HG03025 (cell line): Measurements from ENCODE around the gene CD82.
"Not testable (repeated sequence)": the region's sequence is repeated elsewhere in the genome, so short reads cannot be mapped to it uniquely, and the experiment has no call there.

Source experiments
- ATAC-seq: cut with Tn5 transposase; IDR thresholded peaks from one replicate; pipeline ENCODE4 v1.9.1; 2021; ENCODE audit warnings: mild to moderate bottlenecking, moderate library complexity; ENCODE audit not compliant: unreplicated experiment, low FRiP score

The CD82 gene

GRCh38 chr11:44533921-44534711 is 31.3 kb upstream of the CD82 start:
- no peak for ATAC-seq

DNA sequence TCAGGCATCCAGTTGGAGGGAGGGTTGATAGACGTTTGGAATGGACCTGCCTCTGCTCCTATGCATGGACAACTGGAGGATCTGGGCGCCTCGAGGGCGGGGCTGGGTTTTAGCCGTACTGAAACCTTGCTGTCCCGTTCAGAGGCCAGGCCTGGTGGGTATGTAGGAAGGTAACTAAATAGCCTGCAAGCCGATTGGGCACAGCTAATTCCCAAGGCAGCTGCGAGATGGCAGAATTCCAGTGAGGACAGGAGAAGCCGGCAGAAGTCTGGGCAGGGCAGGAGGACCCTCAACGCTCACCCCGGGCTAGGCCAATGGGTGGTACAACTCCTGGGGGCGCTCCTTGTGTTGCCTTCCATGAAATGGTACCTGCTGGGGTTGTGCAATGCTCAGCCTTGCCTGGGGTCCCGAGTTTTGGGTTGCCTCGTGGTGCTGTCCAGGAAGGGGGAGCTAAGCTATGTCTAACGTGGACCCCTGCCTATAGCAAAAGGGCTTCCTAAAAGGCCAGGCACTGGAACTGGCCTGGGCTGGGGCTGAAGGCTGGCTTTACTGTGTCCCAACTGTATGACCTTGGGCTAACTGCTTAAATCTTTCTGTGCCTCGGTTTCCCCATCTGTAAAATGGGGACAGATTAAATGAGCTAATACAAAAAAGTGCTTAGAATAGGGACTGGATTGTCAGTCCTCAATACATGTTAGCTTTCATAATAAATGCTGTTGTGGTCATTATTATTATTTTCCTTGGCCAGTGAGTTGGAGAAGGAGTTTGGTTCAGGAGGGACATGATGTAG is 30.1 kb upstream of the CD82 start:
- ATAC-seq: no peak

GRCh38 chr11:44536788-44537516 is 28.5 kb upstream of the CD82 start:
- no peak for ATAC-seq

DNA sequence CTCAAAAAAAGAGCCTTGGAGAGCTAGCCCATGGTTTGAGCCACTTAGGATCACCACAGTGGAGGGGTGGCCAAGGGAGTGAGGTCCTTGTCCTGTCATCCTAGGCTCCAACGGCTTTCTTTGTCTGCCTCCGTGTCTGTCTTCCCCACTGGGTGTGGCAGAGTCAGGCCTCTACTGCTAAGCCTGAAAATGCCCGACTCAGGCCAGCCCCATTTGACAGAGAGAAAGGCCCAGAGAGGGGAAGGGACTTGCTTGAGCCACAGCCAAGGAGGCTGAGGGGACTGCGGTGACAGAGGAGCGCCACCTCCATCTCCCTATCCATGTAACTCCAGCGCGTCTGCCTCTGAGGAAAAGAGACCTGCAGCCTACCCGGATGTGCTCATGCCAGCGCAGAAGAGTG is 27.8 kb upstream of the CD82 start:
- ATAC-seq: no peak

GRCh38 chr11:44538375-44539054 is 26.9 kb upstream of the CD82 start:
- ATAC-seq: no peak

- no peak for ATAC-seq
These were observed 25.5 kb upstream of the CD82 start for GRCh38 chr11:44539971-44540370.

GRCh38 chr11:44540667-44541066 is 24.8 kb upstream of the CD82 start:
- no peak for ATAC-seq

- no peak for ATAC-seq
These were observed 23.1 kb upstream of the CD82 start for GRCh38 chr11:44542372-44542771.

GRCh38 chr11:44546984-44547383 is 18.5 kb upstream of the CD82 start:
- not testable (repeated sequence) for ATAC-seq

GRCh38 chr11:44547534-44547933 is 17.9 kb upstream of the CD82 start:
- not testable (repeated sequence) for ATAC-seq

DNA sequence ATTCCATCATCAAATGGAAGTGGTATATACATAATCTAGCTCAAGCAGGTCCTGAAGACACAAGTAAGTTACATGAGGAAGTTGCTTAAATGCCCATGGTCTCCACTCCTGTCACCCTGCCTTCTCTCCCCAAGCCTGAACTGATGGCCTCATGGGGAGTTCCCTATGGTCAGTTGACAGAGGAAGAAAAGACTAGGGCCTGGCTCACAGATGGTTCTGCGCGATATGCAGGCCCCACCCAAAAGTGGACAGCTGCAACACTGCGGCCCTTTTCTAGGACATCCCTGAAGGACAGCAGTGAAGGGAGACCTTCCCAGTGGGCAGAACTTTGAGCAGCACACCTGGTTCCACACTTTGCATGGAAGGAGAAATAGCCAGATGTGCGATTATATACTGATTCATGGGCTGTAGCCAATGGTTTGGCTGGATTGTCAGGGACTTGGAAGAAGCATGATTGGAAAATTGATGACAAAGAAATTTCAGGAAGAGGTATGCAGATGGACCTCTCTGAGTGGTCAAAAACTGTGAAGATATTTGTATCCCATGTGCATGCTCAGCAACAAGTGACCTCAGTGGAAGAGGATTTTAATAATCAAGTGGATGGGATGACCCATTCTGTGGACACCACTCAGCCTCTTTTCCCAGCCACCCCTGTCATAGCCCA is 17.3 kb upstream of the CD82 start:
- ATAC-seq: no peak

DNA sequence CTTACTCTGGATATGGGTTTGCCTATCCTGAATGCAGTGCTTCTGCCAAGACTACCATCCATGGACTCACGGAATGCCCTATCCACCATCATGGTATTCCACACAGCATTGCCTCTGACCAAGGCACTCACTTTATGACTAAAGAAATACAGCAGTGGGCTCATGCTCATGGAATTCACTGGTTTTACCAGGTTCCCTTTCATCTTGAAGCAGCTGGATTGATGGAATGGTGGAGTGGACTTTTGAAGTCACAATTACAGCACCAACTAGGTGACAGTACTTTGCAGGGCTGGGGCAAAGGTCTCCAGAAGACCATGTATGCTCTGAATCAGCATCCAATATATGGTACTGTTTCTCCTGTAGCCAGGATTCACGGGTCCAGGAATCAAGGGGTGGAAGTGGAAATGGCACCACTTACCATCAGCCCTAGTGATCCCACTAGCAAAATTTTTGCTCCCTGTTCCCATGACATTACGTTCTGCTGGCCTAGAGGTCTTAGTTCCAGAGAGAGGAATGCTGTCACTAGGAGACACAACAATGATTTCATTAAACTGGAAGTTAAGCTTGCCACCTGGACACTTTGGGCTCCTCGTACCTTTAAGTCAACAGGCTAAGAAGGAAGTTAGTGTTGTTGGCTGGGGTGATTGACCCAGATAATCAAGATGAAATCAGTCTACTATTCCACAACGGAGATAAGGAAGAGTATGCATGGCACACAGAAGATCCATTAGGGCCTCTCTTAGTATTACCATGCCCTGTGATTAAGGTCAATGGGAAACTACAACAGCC is 16.3 kb upstream of the CD82 start:
- ATAC-seq: not testable (repeated sequence)

DNA sequence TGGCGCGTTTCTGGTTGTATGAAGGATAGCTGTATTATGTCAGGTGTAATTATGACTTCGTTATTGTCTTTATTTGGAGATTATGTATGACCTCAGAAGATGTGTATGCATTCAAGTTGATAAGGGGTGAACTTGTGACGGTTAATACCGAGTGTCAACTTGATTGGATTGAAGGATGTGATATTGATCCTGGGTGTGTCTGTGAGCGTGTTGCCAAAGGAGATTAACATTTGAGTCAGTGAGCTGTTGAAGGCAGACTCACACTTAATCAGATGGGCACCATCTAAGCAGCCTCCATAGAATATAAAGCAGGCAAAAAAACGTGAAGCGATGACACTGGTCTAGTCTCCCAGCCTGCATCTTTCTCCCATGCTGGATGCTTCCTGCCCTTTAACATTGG is 15.3 kb upstream of the CD82 start:
- ATAC-seq: no peak

GRCh38 chr11:44551456-44552139 is 13.9 kb upstream of the CD82 start:
- no peak for ATAC-seq

GRCh38 chr11:44555031-44555800 is 10.2 kb upstream of the CD82 start:
- ATAC-seq: no peak

DNA sequence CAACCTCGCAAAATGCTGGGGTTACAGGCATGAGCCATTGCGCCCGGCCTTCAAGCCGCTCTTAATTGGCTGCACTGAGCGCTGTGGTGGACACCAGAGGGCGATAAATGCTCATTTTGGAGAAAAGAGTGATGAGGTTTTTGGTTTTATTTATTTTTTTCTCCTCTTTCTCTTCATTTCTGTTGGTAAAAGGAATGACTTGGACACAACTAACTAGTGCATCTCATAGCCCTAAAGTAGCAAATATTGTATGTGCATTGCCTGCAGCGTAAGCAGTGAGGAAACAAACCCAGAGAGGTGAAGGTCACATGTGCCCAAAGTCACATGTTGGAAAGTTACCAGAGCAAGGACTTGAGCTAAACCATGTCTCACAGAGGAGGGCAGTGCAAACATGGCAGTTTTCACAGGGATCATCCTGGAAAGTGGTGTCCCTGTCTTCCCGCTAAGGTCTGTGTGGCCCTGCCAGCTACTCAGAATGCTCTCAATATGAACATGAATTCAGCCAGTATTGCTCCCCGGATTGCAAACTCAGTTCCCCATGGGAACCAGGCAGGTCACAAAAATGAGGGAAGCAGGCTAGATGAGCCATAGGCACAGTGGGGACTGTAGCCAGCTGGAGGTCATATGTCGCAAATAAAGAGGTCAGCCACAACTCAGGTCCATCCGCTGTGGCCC is 8.6 kb upstream of the CD82 start:
- no peak for ATAC-seq

DNA sequence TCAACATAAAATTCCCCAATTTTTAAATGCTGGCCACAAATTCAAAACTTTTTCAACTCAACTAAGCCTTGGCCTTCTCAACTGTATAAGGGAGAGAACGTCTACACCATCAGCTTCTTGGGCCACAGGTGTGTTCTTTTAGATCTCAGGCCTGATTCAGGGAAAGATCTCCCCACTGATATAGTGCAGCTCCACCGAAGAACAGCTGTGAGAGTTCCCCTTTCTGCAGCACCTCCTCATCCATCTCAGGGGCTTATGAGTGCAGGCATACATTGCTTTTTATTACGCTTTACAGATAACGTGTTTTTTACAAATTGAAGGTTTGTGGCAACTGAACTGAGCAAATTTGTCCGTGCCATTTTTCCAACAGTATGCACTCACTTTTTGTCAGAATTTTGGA is 8.0 kb upstream of the CD82 start:
- no peak for ATAC-seq
